Muscle layer of duodenum (tissue), 2 donors: ENCODE data around the gene ZDHHC14.
"Not testable (repeated sequence)": the region's sequence is repeated elsewhere in the genome, so short reads cannot be mapped to it uniquely, and the experiment has no call there.

Experiments
- H3K27ac ChIP-seq: one replicate; pipeline ENCODE4 v1.7.0; 2013; ENCODE audit warnings: mild to moderate bottlenecking, low read length
- H3K27me3 ChIP-seq: one replicate; pipeline ENCODE4 v1.7.0; 2013; ENCODE audit warnings: low read depth, mild to moderate bottlenecking, control low read depth, low read length
- H3K36me3 ChIP-seq, 2 donors: one replicate each; pipeline ENCODE4 v1.7.0; 2013; ENCODE audit warnings: low read length in 2 of 2, control low read depth in 1 of 2, mild to moderate bottlenecking in 1 of 2; ENCODE audit not compliant: insufficient read depth in 2 of 2, control insufficient read depth in 1 of 2
- H3K4me1 ChIP-seq, 2 donors: one replicate each; pipeline ENCODE4 v1.7.0; 2013; ENCODE audit warnings: low read length in 2 of 2, mild to moderate bottlenecking in 2 of 2, control low read depth in 1 of 2, moderate library complexity in 1 of 2; ENCODE audit not compliant: insufficient read depth in 2 of 2, control insufficient read depth in 1 of 2
- H3K4me3 ChIP-seq, 2 donors: one replicate each; pipeline ENCODE4 v1.7.0; 2013; ENCODE audit warnings: low read length in 2 of 2, low read depth in 1 of 2, mild to moderate bottlenecking in 1 of 2
- H3K9me3 ChIP-seq, 2 donors: one replicate each; pipeline ENCODE4 v1.7.0; 2013; ENCODE audit warnings: low read length in 2 of 2, control low read depth in 1 of 2, mild to moderate bottlenecking in 1 of 2; ENCODE audit not compliant: control insufficient read depth in 1 of 2
- donor health status: healthy.

Gene ZDHHC14

GRCh38 chr6:157380779-157381561 lies at the start of gene ZDHHC14:
Gene ZDHHC14, plus strand, starts transcription at chr6:157381190.
- Histone ChIP-seq H3K4me1 (peaks cover 4 to 16% of the 10 kb centered on the region in 2 donors), H3K27me3 (no peaks in the 10 kb centered on the region), H3K36me3 (no peaks in the 10 kb centered on the region), H3K9me3 (no peaks in the 10 kb centered on the region), H3K27ac (peak within 1 kb of the TSS; percentile 79), H3K4me3 (peak within 1 kb of the TSS; percentile 86 to 100)

- Histone ChIP-seq H3K27me3 (peaks cover 6% of the 10 kb centered on the region), H3K4me3 (no peak overlapping the region), H3K4me1 (no peaks in the 10 kb centered on the region), H3K9me3 (no peaks in the 10 kb centered on the region), H3K36me3 (no peaks in the 10 kb centered on the region), H3K27ac (no peak overlapping the region)
These were observed 48.2 kb upstream of the ZDHHC14 start for GRCh38 chr6:157332813-157333212.

GRCh38 chr6:157333537-157333936 lies 47.5 kb upstream of the ZDHHC14 start:
- no peak overlapping the region for H3K27ac ChIP-seq
- H3K9me3 ChIP-seq: no peaks in the 10 kb centered on the region
- no peak overlapping the region for H3K4me3 ChIP-seq
- peaks cover 6% of the 10 kb centered on the region for H3K27me3 ChIP-seq
- H3K4me1 ChIP-seq: no peaks in the 10 kb centered on the region
- H3K36me3 ChIP-seq: no peaks in the 10 kb centered on the region

GRCh38 chr6:157333956-157334355 lies 47.0 kb upstream of the ZDHHC14 start:
- no peaks in the 10 kb centered on the region for H3K36me3 ChIP-seq
- peaks cover 6% of the 10 kb centered on the region for H3K27me3 ChIP-seq
- no peaks in the 10 kb centered on the region for H3K4me1 ChIP-seq
- no peaks in the 10 kb centered on the region for H3K9me3 ChIP-seq
- no peak overlapping the region for H3K4me3 ChIP-seq
- no peak overlapping the region for H3K27ac ChIP-seq

- Histone ChIP-seq H3K9me3 (no peaks in the 10 kb centered on the region), H3K27ac (no peak overlapping the region), H3K36me3 (no peaks in the 10 kb centered on the region), H3K27me3 (peaks cover 6% of the 10 kb centered on the region), H3K4me3 (no peak overlapping the region), H3K4me1 (no peaks in the 10 kb centered on the region)
These were observed 45.2 kb upstream of the ZDHHC14 start for GRCh38 chr6:157335829-157336228.

GRCh38 chr6:157337276-157337675 lies 43.7 kb upstream of the ZDHHC14 start:
- H3K4me1 ChIP-seq, H3K9me3 ChIP-seq: not testable (repeated sequence)

GRCh38 chr6:157337751-157338150 lies 43.2 kb upstream of the ZDHHC14 start:
- H3K4me3 ChIP-seq: no peak overlapping the region
- H3K9me3 ChIP-seq: no peaks in the 10 kb centered on the region
- H3K36me3 ChIP-seq: no peaks in the 10 kb centered on the region
- peaks cover 1% of the 10 kb centered on the region for H3K27me3 ChIP-seq
- H3K4me1 ChIP-seq: no peaks in the 10 kb centered on the region
- H3K27ac ChIP-seq: no peak overlapping the region

More at GRCh38 chr6:157337276-157337675, 43.7 kb upstream of the ZDHHC14 start:
- not testable (repeated sequence) for H3K4me3 ChIP-seq, H3K36me3 ChIP-seq, H3K27ac ChIP-seq, H3K27me3 ChIP-seq

GRCh38 chr6:157339432-157339831 lies 41.6 kb upstream of the ZDHHC14 start:
- H3K4me3 ChIP-seq: no peak overlapping the region
- no peaks in the 10 kb centered on the region for H3K36me3 ChIP-seq
- no peaks in the 10 kb centered on the region for H3K9me3 ChIP-seq
- no peaks in the 10 kb centered on the region for H3K27me3 ChIP-seq
- H3K4me1 ChIP-seq: no peaks in the 10 kb centered on the region
- H3K27ac ChIP-seq: no peak overlapping the region

- no peaks in the 10 kb centered on the region for H3K9me3 ChIP-seq
- H3K27ac ChIP-seq: no peak overlapping the region
- H3K4me1 ChIP-seq: no peaks in the 10 kb centered on the region
- no peak overlapping the region for H3K4me3 ChIP-seq
- no peaks in the 10 kb centered on the region for H3K36me3 ChIP-seq
- H3K27me3 ChIP-seq: no peaks in the 10 kb centered on the region
These were observed 37.3 kb upstream of the ZDHHC14 start for GRCh38 chr6:157343732-157344131.

- H3K27ac ChIP-seq: no peak overlapping the region
- H3K4me1 ChIP-seq: no peaks in the 10 kb centered on the region
- peaks cover 0 to 10% of the 10 kb centered on the region in 2 donors for H3K9me3 ChIP-seq
- H3K4me3 ChIP-seq: no peak overlapping the region
- H3K27me3 ChIP-seq: no peaks in the 10 kb centered on the region
- H3K36me3 ChIP-seq: no peaks in the 10 kb centered on the region
These were observed 34.6 kb upstream of the ZDHHC14 start for GRCh38 chr6:157346373-157346772.

- H3K36me3 ChIP-seq: no peaks in the 10 kb centered on the region
- no peaks in the 10 kb centered on the region for H3K9me3 ChIP-seq
- H3K27me3 ChIP-seq: no peaks in the 10 kb centered on the region
- H3K4me3 ChIP-seq: no peak overlapping the region
- no peak overlapping the region for H3K27ac ChIP-seq
- no peaks in the 10 kb centered on the region for H3K4me1 ChIP-seq
These were observed 22.7 kb upstream of the ZDHHC14 start for GRCh38 chr6:157358287-157358686.

- H3K36me3 ChIP-seq: no peaks in the 10 kb centered on the region
- no peaks in the 10 kb centered on the region for H3K27me3 ChIP-seq
- no peaks in the 10 kb centered on the region for H3K4me1 ChIP-seq
- no peak overlapping the region for H3K27ac ChIP-seq
- no peak overlapping the region for H3K4me3 ChIP-seq
- no peaks in the 10 kb centered on the region for H3K9me3 ChIP-seq
These were observed 19.1 kb upstream of the ZDHHC14 start for GRCh38 chr6:157361886-157362285.
